ENCODE data around the gene ISOC2.
A peak's percentile ranks its signal among the peaks of the same experiment; 100 is the strongest.

Gene ISOC2

DNA sequence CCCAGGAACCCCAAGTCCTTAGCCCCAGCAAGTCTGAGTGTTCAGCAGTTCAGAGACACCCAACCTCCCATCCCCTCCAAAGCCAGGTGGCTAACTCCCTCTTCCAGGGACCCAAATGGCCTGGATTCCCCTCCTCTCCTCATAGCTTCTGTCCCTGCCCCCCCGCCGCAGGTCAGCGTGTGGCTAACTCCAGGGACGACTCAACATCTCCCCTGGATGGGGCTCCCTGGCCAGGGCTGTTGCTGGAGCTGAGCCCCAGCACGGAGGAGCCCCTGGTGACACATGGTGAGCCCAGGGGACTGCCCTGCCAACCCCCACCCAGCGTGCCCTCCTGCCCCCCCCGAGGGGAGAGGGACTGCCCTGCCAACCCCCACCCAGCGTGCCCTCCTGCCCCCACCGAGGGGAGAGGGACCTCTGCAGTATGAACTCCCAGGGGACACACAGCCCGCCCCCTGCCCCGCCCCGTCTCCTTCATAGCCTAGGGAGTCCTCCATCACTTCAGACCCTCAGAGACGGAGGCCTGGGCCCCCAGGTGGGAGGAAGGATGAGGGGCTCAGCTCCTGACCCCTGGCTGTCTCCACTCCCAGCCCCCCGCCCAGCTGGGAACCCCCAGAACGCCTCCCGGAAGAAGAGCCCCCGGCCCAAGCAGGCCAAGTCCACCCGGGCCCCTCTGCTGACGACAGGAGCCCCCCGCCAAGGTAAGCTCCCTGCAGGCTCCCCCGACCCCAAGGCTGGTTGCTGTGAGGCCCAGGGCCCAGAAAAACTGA, 28.5 kb upstream of the ISOC2 start:
- DNase-seq = no peak

DNA sequence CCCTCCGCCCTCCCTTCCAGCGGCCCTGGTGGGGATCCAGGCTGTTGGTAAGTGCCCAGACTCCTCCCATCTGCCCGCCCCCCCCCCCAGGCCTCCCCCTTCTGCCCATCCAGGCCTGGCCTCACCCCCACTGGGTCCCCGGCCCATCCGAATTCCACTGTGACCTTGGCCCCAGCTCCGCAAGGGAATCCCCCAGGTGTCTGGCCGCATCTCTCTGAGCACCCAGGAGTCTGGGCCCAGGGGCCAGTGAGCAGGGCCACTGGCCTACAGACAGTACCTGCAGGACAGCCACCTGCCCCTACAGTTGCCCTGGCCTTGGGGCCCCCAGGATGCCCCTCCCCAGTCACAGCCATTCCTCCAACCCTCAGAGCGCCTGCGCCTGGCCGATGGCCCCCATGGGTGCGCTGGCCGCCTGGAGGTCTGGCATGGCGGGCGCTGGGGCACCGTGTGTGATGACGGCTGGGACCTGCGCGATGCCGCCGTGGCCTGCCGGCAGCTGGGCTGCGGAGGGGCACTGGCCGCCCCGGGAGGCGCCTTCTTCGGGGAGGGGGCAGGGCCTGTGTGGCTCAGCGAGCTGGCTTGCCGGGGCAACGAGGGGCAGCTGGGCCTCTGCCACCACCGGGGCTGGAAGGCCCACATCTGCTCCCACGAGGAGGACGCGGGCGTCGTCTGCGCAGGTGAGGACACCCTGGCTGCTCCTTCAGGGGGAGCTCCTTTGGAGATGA, 27.7 kb upstream of the ISOC2 start:
- no peak for DNase-seq

DNA sequence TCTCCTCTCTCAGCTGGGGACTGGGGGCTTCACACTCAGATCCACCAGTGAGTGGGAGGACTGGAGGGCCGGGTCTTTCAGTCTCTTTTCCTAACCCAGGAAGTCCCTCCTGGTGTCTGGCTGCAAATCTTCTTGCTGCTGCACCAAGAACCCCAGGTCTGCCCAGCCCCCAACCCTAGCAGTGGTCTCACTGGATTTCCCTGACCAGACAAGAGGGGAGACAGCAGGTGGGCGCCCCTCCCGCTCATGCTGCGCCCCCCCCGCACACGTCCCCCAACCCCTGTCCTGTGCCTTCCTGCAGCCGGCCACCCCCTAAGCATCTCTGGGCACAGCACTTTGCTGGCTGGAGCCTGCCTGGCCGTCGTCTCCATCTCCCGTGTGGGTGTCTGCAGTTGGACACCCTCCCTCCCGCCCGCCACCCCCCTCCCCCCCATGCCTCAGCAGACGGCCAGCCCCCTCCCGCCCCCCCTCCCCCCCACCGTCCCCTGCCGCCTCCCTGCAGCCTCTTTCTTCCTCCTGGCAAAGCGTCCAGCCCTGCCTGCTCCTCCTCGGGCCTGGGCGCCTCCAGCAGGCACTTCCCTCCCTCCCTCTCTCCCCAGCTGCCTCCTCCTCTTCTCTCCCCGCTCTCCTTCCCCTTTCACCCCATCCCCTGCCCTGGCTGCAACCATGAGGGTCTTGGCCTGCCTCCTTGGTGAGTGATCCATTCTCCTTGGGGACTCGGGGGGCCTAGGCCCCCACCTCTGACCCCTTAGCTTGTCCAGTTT, 26.7 kb upstream of the ISOC2 start, which contains the start of gene SSC5D:
TSS of gene SSC5D (plus strand) at position 513 of the 764 bp plus-strand sequence. CDS start at position 667, 154 bp downstream.
- no peak for DNase-seq

DNA sequence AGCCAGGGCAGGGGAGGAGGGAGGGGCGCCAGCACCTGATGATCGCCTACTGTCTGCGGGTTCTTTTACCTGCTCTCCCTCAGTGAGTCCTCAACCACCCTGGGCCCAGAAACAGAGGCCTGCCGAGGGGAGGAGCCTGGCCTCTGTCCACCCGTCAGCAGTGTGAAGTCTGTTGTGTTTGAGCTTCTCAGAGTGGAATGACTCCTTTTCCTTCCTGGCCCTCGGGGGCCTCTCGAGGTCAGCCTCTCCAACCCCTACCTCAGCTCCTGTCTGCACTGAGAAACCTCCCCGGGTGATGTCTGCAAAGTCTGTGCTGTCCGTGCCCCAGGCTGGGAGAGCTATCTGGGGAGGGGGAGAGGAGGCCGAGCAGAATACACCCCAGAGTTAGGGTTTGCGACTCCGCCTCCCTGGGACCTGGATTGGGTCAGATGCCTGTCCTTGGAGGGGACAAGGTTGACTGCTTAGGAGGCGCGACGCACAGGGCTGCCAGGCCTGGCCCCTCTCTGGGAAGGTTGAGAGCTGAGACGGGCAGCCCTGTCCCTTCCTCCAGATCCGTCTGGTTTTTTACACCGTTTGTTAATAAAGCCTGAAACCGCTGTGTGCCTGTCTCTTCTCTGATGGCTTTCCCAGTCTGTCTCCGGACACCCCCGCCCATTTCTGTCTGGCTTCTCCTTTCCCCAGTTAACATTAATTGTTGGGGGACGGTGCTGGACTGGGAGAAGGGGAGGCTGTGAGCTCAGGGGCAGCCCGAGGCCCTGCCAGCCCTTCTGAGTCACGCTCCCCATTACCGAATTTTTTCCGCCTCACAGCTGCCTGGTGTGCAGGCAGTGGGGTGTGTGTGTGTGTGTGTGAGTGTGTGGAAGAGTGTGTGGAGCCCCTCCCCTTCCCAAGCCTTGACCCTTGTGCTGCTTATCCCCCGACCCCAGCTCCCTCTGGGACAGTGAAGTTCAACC, 25.8 kb upstream of the ISOC2 start:
- no peak for DNase-seq

DNA sequence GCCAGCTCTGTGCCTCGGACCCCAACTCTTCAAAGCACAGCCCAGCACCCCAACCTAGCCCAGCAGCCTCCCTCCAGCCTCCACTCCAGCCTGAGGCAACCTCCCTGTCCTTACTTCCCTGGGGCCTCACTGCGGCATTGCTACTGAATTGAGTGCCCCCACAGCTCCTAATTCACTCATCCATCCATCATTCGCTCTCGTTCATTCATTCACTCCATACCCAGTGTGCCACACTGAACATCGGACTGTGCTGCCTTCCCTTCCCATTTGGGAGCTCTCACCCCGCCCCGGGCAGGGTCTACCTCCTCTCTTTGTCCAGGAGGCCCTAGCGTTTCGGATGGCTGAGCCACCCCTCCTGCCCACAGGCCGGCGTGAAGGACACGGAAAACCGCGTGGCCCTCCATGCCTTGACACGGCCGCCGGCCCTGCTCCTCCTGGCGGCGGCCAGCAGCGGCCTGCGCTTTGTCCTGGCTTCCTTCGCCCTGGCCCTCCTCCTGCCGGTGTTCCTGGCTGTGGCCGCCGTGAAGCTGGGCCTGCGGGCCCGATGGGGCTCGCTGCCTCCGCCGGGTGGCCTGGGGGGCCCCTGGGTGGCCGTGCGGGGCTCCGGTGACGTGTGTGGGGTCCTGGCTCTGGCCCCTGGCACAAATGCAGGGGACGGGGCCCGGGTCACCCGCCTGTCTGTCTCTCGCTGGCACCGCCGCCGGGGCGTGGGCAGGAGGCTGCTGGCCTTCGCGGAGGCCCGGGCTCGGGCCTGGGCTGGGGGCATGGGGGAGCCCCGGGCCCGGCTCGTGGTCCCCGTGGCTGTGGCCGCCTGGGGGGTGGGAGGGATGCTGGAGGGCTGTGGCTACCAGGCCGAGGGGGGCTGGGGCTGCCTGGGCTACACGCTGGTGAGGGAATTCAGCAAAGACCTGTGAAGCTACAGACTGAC, 24.9 kb upstream of the ISOC2 start:
- no peak for DNase-seq

DNA sequence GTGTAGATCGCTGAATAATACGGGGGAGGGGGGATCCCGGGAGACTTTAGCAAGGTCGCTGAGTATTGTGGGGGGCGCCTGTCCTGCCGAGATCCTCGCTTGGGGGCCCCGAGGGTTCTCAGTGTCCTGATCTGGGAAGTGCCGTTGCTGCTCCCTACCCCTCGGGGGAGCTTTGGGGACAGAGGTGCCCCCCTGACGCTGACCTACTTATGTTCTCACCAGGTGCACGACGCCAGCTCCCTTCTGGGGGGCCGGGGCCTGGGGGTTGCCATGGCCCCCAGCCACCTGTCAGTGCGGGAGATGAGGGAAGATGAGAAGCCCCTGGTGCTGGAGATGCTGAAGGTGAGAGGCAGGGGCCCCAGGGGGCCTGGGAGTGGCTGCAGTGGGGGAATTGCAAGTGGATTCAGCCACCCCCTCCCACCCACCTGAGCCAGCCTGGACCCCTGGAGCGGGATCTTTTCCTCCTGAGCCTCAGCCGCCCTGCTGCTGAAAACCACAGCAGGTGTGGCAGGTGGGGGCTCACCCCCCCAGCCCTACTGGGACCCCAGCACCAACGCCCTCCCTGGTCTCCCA, 24.1 kb upstream of the ISOC2 start:
- DNase-seq = no peak

DNA sequence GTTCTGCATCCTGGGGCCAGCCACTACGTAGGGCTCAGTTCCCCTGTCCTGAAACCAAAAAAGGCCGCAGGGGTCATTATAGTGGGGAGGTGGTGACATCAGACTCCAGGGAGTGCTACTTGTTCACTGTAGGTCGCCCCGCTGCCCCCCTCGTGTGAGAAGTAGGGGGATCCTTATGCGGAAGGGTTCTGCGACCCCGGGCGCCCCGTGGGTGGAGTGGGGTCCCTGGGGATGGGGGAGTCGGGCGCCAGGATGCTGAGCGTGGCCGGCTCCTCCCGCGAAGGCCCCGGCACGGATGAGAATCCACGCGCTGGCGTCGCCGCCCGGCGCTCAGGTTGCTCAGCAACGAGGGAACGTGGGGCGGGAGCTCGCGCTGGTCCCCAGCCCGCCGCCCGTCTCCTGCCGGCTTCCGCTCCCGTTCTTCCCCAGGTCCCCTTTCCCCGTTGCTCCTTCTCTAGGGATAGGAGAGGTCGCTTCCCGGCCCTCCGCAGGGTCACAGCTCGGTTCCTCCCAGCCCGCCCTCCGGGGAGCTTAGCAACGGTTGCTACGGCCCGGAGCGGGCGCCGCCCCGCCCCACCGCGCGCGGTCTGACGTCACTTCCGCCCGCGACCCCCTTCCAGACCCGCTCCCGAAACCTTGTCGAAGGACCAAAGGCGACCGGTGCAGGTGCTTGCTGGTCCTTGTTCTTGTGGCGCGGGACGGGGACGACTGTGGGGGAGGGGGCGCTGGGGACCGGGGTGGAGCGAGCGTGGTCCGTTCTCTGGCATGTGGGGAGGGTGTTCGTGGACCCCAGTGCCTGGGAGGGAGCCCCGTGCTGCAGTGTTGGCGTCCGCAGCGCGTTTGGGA, 23.4 kb upstream of the ISOC2 start, which contains the start of gene NAT14:
TSS of gene NAT14 (plus strand) at position 596 of the 846 bp plus-strand sequence. CDS start 521 bp downstream, outside the sequence.
- DNase-seq = peak; percentile 76

DNA sequence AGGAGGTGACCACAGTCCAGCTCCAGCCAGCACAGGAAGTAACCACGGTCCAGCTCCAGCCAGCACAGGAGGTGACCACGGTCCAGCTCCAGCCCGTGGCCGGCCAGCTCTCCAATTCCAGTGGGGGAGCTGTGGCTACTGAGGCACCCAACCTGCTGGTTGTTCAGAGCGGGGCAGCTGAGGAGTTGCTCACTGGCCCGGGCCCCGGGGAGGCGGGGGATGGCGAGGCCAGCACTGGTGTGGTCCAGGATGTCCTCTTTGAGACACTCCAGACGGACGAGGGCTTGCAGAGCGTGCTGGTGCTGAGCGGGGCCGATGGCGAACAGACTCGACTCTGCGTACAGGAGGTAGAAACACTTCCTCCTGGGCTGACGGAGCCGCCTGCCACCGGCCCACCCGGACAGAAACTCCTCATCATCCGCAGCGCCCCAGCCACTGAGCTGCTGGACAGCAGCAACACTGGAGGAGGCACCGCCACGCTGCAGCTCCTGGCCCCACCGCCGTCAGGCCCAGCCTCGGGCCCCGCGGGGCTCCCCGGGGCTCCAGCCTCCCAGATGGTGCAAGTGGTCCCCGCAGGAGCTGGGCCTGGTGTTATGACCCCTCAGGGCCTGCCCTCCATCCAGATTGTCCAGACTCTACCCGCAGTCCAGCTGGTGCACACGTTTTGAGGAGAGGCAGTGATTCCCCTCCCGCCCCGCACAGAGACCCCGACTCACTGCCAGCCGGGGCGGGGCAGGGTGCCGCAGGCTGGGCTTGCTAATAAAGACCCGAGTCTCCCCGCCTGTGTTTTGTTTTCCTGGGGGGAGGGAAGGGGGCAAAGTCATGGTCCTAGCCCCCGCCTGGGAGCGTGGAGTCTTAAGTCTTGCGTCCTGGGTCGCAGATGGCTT, 22.5 kb upstream of the ISOC2 start:
- no peak for DNase-seq

DNA sequence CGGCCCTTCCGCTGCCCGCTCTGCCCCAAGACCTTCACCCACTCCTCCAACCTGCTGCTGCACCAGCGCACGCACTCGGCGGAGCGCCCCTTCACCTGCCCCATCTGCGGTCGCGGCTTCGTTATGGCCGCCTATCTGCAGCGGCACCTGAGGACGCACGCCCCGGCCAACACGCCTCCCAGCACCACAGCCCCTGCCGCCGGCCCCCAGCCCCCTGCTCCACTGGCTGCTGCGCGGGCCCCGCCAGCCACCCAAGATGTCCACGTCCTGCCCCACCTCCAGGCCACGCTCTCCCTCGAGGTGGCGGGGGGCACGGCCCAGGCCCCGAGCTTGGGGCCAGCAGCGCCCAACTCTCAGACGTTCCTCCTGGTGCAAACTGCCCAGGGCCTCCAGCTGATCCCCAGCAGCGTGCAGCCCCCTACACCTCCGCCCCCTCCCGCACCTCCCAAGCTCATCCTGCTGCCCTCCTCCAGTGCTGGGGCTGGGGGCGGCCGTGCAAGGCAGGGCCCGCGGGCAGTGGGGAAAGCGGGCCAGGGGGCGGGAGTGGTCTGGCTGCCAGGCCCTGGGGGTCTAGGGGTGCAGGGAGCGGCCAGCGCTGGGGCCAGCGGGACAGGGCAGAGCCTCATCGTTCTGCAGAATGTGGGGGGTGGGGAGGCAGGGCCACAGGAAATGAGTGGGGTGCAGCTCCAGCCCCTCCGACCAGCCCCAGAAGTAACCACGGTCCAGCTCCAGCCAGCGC, 21.7 kb upstream of the ISOC2 start:
- no peak for DNase-seq

DNA sequence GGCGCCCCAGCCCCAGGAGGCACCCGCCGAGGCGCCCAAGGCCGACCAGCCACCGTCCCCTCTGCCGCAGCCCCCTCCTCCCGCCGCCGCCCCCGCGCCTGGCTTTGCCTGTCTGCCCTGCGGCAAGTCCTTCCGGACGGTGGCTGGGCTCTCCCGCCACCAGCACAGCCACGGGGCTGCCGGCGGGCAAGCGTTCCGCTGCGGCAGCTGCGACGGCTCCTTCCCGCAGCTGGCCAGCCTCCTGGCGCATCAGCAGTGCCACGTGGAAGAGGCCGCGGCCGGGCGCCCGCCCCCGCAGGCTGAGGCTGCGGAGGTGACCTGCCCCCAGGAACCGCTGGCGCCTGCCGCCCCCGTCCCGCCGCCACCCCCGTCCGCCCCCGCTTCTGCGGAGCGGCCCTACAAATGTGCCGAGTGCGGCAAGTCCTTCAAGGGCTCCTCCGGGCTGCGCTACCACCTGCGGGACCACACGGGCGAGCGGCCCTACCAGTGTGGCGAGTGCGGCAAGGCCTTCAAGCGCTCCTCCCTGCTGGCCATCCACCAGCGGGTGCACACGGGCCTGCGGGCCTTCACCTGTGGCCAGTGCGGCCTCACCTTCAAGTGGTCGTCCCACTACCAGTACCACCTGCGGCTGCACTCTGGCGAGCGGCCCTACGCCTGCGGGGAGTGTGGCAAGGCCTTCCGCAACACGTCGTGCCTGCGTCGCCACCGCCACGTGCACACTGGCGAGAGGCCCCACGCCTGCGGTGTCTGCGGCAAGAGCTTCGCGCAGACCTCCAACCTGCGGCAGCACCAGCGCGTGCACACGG, 20.9 kb upstream of the ISOC2 start:
- DNase-seq = no peak

DNA sequence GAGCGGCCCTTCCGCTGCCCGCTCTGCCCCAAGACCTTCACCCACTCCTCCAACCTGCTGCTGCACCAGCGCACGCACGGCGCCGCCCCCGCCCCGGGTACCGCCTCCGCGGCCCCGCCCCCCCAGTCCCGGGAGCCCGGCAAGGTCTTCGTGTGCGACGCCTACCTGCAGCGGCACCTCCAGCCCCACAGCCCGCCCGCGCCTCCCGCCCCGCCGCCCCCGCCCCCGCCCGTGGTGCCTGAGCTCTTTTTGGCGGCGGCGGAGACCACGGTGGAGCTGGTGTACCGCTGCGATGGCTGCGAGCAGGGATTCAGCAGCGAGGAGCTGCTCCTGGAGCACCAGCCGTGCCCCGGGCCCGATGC, 20.3 kb upstream of the ISOC2 start:
- no peak for DNase-seq

DNA sequence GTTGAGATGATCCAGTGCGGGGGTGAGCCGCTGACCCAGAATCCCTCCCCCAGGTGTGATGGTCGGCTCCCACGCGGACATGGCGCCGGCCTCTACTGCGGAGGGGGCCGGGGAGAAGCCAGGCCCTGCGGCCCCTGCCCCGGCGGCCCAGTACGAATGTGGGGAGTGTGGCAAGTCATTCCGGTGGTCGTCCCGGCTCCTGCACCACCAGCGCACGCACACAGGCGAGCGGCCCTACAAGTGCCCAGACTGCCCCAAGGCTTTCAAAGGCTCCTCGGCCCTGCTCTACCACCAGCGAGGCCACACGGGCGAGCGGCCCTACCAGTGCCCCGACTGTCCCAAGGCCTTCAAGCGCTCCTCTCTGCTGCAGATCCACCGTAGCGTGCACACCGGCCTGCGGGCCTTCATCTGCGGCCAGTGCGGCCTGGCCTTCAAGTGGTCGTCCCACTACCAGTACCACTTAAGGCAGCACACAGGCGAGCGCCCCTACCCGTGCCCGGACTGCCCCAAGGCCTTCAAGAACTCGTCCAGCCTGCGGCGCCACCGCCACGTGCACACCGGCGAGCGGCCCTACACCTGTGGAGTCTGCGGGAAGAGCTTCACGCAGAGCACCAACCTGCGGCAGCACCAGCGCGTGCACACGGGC, 19.8 kb upstream of the ISOC2 start:
- DNase-seq = no peak

DNA sequence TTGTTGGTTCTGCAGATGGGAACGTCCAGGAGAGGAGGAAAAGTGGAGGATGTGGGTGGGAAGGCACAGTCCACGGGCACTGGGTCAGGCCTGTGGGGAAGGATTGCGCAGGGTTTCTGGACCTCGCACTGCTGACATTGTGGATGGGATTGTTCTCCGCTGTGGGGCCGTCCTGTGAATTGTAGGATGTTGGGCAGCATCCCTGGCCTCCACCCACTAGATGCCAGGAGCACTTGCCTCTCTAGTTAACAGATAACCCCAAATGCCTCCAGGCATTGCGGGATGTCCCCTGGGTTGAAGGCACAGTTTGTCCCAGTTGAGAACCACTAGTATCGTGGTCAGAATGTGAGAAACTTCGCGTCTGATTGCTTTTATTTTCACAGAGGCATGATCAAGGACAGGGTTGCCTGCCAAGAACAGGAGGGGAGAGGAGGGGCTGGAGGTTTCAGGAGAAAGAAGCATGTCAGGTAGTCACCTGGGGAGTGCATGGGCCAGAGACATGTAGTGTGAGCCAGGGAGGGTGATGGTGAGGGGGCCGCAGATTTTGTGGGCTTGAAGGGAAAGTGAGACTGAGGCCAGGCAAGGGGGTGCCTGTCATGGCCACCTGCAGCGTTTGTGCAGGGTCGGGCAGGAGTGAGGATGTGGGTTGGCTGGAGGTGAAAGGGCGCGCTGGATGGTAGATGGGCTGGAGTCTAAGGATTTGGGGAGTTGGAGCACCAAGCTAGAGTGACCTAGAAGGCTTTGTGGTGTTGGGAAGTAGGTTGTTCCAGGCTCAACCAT, 18.2 kb upstream of the ISOC2 start:
- no peak for DNase-seq

DNA sequence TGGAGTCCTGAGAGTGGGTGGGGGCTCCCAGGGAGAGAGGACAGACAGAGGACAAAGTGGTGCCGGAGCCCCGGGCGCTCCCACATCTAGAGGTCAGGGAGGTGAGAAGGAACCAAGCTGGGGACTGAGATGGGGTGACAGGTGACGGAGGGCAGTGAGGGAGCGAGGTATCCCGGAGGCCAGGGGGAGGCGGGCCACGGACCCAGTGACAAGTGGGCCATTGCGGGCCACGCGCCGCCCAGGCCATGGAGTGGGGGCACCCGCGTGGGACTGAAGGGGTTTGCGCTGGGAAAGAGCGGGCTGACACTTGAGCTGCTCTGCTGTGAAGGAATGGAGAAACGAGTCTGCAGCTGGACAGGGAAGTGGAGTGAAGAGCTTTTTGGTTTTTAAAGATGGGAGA, 17.6 kb upstream of the ISOC2 start:
- DNase-seq = no peak

DNA sequence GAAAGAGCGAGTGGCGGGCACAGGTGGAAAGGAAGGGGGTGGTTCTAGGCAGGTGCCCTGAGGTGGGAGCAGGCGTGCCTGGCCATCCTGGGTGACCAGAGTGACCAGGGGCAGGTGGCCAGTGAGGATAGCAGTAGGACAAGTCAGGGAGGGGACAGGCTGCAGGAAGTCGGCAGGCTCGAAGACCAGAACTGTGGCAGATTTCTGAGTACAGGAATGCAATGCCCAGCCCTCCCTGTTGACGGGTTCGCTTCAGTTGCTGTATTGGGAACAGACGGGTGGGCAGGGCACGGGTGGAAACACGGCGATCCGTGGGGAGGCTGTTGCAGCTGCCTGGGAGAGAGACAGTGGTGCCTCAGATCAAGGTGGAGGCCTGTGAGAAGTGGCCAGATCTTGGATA, 16.9 kb upstream of the ISOC2 start:
- DNase-seq = no peak

DNA sequence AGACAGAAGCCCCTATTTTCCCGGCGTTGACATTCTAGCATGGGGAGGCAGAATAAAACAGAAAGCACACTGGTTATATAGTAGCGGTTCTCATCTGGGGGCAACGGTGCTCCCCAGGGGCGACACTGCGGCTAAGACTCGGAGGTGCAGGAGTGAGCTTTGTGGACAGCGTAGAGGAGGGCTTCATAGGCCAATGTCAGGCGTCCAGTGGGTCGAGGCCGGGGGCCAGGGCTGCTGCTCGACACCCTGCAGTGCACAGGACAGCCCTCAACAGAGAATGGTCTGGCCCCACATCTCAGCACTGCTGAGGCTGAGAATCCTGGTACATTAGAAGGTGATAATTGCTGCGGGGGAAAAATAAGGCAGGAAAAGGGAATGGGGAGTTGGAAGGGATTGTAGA, 16.5 kb upstream of the ISOC2 start:
- DNase-seq = no peak
